ENCODE measurements around the gene COX5B. TPM values are rescaled to one million over a fixed set of nuclear protein-coding genes. Genes with fewer than 3 reads are reported as not detected.
"Not testable (repeated sequence)": the region's sequence is repeated elsewhere in the genome, so short reads cannot be mapped to it uniquely, and the experiment has no call there.

The COX5B gene
- total RNA-seq, 2 donors from 2014 or later, result 211 to 233 TPM

DNA sequence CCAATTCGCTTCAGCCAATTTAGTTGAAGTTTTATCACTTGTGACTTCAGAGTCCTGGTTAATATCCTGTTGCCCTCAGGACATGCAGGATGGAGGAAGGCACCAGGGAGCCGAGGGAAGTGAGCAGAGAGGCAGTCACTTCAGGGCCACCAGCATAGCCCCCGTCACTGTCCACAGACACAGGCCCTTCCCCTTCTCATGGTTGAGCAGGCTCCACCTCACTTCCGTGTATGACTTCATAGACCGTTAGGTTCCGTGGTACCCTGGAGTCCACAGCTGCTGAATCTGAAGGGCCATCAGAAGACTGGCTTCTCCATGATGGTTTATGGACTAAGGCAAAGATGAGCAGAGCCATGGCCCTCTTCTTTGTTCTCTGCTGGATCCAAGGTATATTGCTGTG, 23.6 kb downstream of the COX5B start, which contains the start of gene C2orf92:
Gene C2orf92 (plus strand): TSS at position 266 of the 400 bp plus-strand sequence. CDS start 76 bp downstream, at position 342.
- Mint-ChIP-seq H3K27me3 (ENCODE audit: insufficient read depth) (no peaks in the 10 kb centered on the region), H3K9me3 (no peaks in the 10 kb centered on the region), H3K4me3 (no peak within 1 kb of the TSS), H3K4me1 (peaks cover 1% of the 10 kb centered on the region), H3K36me3 (ENCODE audit: low read depth) (peaks cover 12% of the 10 kb centered on the region), H3K27ac (no peak within 1 kb of the TSS)
- no peaks in the 10 kb centered on the region for H3K4me1 ChIP-seq (ENCODE audit: control insufficient read depth, insufficient read depth, low read length)
- no peak within 1 kb of the TSS for H3K9ac ChIP-seq (ENCODE audit: extremely low read depth, low read length, poor library complexity, severe bottlenecking)
- no peak within 1 kb of the TSS for H3K27ac ChIP-seq (ENCODE audit: low read depth, low read length)
- no peak for DNase-seq
- 90 to 96% methylated on average over 5 to 6 of the region's 6 CpGs for WGBS, 2 experiments (ENCODE audit: insufficient coverage in 1 of 2, insufficient read length in 1 of 2)
- H3K27me3 ChIP-seq (ENCODE audit: control insufficient read depth, insufficient read depth, low read length, poor library complexity, severe bottlenecking), result no peaks in the 10 kb centered on the region
- TF ChIP-seq, protein P1, sequence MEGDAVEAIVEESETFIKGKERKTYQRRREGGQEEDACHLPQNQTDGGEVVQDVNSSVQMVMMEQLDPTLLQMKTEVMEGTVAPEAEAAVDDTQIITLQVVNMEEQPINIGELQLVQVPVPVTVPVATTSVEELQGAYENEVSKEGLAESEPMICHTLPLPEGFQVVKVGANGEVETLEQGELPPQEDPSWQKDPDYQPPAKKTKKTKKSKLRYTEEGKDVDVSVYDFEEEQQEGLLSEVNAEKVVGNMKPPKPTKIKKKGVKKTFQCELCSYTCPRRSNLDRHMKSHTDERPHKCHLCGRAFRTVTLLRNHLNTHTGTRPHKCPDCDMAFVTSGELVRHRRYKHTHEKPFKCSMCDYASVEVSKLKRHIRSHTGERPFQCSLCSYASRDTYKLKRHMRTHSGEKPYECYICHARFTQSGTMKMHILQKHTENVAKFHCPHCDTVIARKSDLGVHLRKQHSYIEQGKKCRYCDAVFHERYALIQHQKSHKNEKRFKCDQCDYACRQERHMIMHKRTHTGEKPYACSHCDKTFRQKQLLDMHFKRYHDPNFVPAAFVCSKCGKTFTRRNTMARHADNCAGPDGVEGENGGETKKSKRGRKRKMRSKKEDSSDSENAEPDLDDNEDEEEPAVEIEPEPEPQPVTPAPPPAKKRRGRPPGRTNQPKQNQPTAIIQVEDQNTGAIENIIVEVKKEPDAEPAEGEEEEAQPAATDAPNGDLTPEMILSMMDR (conservative IDR thresholded peaks at IDR 0.05), result no peak
- no peak within 1 kb of the TSS for H3K4me3 ChIP-seq (ENCODE audit: low read length)
- H3K36me3 ChIP-seq (ENCODE audit: control insufficient read depth, insufficient read depth, low read length), result no peaks in the 10 kb centered on the region
- no peaks in the 10 kb centered on the region for H3K9me3 ChIP-seq (ENCODE audit: control insufficient read depth, low read length)

DNA sequence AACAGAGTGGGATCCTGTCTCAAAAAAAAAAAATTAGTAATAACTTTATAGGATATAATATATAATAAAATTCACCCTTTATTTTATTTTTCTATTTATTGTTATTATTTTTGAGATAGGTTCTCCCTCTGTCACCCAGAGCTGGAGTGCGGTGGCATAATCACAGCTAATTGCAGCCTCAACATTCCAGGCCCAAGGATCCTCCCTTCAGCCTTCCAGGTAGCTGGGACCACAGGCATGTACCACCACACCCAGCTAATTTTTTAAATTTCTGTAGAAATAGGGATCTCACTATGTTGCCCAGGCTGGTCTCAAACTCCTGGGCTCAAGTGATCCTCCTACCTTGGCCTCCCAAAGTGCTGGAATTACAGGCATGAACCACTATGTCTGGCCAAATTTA, 24.6 kb downstream of the COX5B start:
- Histone ChIP-seq H3K9me3 (ENCODE audit: control insufficient read depth, low read length) (no peaks in the 10 kb centered on the region), H3K4me1 (ENCODE audit: control insufficient read depth, insufficient read depth, low read length) (peaks cover under 1% of the 10 kb centered on the region), H3K27me3 (ENCODE audit: control insufficient read depth, insufficient read depth, low read length, poor library complexity, severe bottlenecking) (no peaks in the 10 kb centered on the region), H3K9ac (ENCODE audit: extremely low read depth, low read length, poor library complexity, severe bottlenecking) (no peak overlapping the region), H3K4me3 (ENCODE audit: low read length) (no peak overlapping the region), H3K36me3 (ENCODE audit: control insufficient read depth, insufficient read depth, low read length) (no peaks in the 10 kb centered on the region), H3K27ac (ENCODE audit: low read depth, low read length) (no peak overlapping the region)
- H3K36me3 Mint-ChIP-seq (ENCODE audit: low read depth), result peaks cover 12% of the 10 kb centered on the region
- TF ChIP-seq, protein P1 (conservative IDR thresholded peaks at IDR 0.05), result no peak
- H3K4me1 Mint-ChIP-seq, result peaks cover 6% of the 10 kb centered on the region
- no peaks in the 10 kb centered on the region for H3K9me3 Mint-ChIP-seq
- no peak for DNase-seq
- H3K27ac Mint-ChIP-seq, result no peak overlapping the region
- no peaks in the 10 kb centered on the region for H3K27me3 Mint-ChIP-seq (ENCODE audit: insufficient read depth)
- H3K4me3 Mint-ChIP-seq, result no peak overlapping the region
- WGBS, 2 experiments (ENCODE audit: insufficient coverage in 1 of 2, insufficient read length in 1 of 2), result 94% methylated on average over 1 of the region's 1 CpG; no CpG with 5 or more reads in 1 of the 2 experiments

DNA sequence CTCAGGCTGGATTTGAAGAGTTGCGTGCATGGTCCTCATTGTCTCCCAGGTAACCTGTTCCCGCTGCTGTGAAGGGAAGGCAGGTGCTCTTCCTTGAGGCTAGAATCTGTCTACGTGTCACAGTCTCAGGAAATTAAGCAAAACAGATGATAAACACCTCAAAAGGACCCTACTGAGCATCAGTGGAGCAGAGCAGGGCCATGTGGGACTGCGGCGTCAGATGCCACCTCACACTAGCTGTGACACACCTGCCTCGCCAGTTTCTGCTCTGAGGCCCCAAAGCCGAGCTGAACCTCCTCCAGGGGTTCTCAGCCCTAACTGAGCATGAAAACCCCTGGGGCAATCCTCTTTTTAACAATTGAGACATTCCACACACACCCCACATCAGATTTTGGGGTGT, 25.7 kb downstream of the COX5B start:
- H3K36me3 ChIP-seq (ENCODE audit: control insufficient read depth, insufficient read depth, low read length), result no peaks in the 10 kb centered on the region
- Mint-ChIP-seq H3K9me3 (no peaks in the 10 kb centered on the region), H3K36me3 (ENCODE audit: low read depth) (peaks cover 12% of the 10 kb centered on the region), H3K4me3 (no peak overlapping the region), H3K27ac (no peak overlapping the region), H3K4me1 (peaks cover 11% of the 10 kb centered on the region), H3K27me3 (ENCODE audit: insufficient read depth) (no peaks in the 10 kb centered on the region)
- no peak overlapping the region for H3K9ac ChIP-seq (ENCODE audit: extremely low read depth, low read length, poor library complexity, severe bottlenecking)
- no peak overlapping the region for H3K4me3 ChIP-seq (ENCODE audit: low read length)
- no peak overlapping the region for H3K27ac ChIP-seq (ENCODE audit: low read depth, low read length)
- H3K27me3 ChIP-seq (ENCODE audit: control insufficient read depth, insufficient read depth, low read length, poor library complexity, severe bottlenecking), result no peaks in the 10 kb centered on the region
- WGBS, 2 experiments (ENCODE audit: insufficient coverage in 1 of 2, insufficient read length in 1 of 2), result 89 to 96% methylated on average over 7 of the region's 7 CpGs
- no peaks in the 10 kb centered on the region for H3K9me3 ChIP-seq (ENCODE audit: control insufficient read depth, low read length)
- peaks cover 6% of the 10 kb centered on the region for H3K4me1 ChIP-seq (ENCODE audit: control insufficient read depth, insufficient read depth, low read length)
- DNase-seq, result no peak
- TF ChIP-seq, protein P1 (conservative IDR thresholded peaks at IDR 0.05), result no peak

DNA sequence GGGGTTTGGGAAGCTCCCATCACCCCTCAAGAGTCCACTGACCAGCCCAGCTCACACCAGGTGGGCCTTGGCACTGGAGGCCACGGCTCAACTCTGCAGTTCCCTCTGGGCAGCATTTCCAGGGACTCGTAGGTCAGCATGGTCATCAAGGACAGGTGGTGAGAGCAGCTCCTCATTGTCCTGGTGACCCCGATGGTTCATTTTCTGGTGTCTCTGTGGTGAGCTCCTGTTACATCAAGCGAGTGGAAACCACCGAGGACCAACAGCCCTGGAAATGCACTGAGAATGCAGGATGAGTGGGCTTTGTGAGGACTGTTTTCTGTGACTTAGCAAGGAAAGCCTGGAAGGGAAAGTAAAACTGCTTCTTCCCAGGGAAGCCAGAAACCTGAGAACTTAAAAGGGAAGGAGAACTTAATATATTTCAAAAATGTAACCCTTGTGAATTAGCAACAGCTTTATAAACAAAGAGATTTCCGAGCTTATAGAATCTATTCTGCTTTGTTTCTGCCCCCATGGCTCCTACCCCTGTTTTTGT, 26.8 kb downstream of the COX5B start:
- H3K9me3 ChIP-seq (ENCODE audit: control insufficient read depth, low read length); H3K9me3 Mint-ChIP-seq; H3K27me3 ChIP-seq (ENCODE audit: control insufficient read depth, insufficient read depth, low read length, poor library complexity, severe bottlenecking); H3K4me3 ChIP-seq (ENCODE audit: low read length); H3K9ac ChIP-seq (ENCODE audit: extremely low read depth, low read length, poor library complexity, severe bottlenecking); H3K4me3 Mint-ChIP-seq; H3K27ac Mint-ChIP-seq; DNase-seq; H3K36me3 ChIP-seq (ENCODE audit: control insufficient read depth, insufficient read depth, low read length); H3K27ac ChIP-seq (ENCODE audit: low read depth, low read length); H3K27me3 Mint-ChIP-seq (ENCODE audit: insufficient read depth); H3K4me1 ChIP-seq (ENCODE audit: control insufficient read depth, insufficient read depth, low read length): not testable (repeated sequence)
- Mint-ChIP-seq H3K4me1 (peaks cover 11% of the 10 kb centered on the region), H3K36me3 (ENCODE audit: low read depth) (peaks cover 13% of the 10 kb centered on the region)
- 90 to 92% methylated on average over 3 to 5 of the region's 6 CpGs for WGBS, 2 experiments (ENCODE audit: insufficient coverage in 1 of 2, insufficient read length in 1 of 2)
